Measurements from ENCODE around the gene AP2B1. TPM values are rescaled to one million over a fixed set of nuclear protein-coding genes. Genes with fewer than 3 reads are reported as not detected.

Gene AP2B1
- total RNA-seq, 3 donors from 2014 or later: 78.4 to 91.9 (median 88.5) TPM

GRCh38 chr17:35760587-35760986 lies 173.5 kb downstream of the AP2B1 start, which contains the start of gene C17orf50:
Gene C17orf50 (plus strand): TSS chr17:35760887. CDS start chr17:35760942, 55 bp downstream.
- Histone ChIP-seq H3K27ac (no peak within 1 kb of the TSS), H3K36me3 (no peaks in the 10 kb centered on the region), H3K27me3 (no peaks in the 10 kb centered on the region), H3K4me3 (no peak within 1 kb of the TSS), H3K4me1 (no peaks in the 10 kb centered on the region), H3K9me3 (no peaks in the 10 kb centered on the region)
- TF ChIP-seq POLR2AphosphoS5 (IDR thresholded peaks at IDR 0.05): no peak
- TF ChIP-seq POLR2A (IDR thresholded peaks at IDR 0.05): no peak
- no peak for TF ChIP-seq CTCF (IDR thresholded peaks at IDR 0.05)
- no peak for DNase-seq (ENCODE audit: low spot score in 2 of 2)
- intact Hi-C loops (cut with DNase I; ENCODE audit: low total_unique reads): no loop called here

- Histone ChIP-seq H3K4me3 (no peak overlapping the region), H3K36me3 (no peaks in the 10 kb centered on the region), H3K9me3 (no peaks in the 10 kb centered on the region), H3K27me3 (no peaks in the 10 kb centered on the region), H3K4me1 (no peaks in the 10 kb centered on the region), H3K27ac (no peak overlapping the region)
- DNase-seq (ENCODE audit: low spot score in 2 of 2): no peak
- TF ChIP-seq CTCF (IDR thresholded peaks at IDR 0.05) (no peak), POLR2AphosphoS5 (IDR thresholded peaks at IDR 0.05) (no peak), POLR2A (IDR thresholded peaks at IDR 0.05) (no peak)
- intact Hi-C loops (cut with DNase I; ENCODE audit: low total_unique reads): no loop called here
Measured at GRCh38 chr17:35761601-35762000, 174.5 kb downstream of the AP2B1 start.

GRCh38 chr17:35763767-35764122 lies 176.6 kb downstream of the AP2B1 start:
- intact Hi-C loops (cut with DNase I; ENCODE audit: low total_unique reads): no loop called here
- H3K4me1 ChIP-seq: no peaks in the 10 kb centered on the region
- peak overlapping the region in 2 of 3 donors; percentile 56 to 64 for H3K4me3 ChIP-seq
- TF ChIP-seq CTCF (IDR thresholded peaks at IDR 0.05) (no peak), POLR2A (IDR thresholded peaks at IDR 0.05) (no peak), POLR2AphosphoS5 (IDR thresholded peaks at IDR 0.05) (no peak)
- no peak overlapping the region for H3K27ac ChIP-seq
- H3K36me3 ChIP-seq: no peaks in the 10 kb centered on the region
- no peaks in the 10 kb centered on the region for H3K9me3 ChIP-seq
- no peaks in the 10 kb centered on the region for H3K27me3 ChIP-seq
- DNase-seq (ENCODE audit: low spot score in 2 of 2): no peak

- intact Hi-C loops (cut with DNase I; ENCODE audit: low total_unique reads): no loop called here
- peak; percentile 69 to 76 for DNase-seq (ENCODE audit: low spot score in 2 of 2)
- Histone ChIP-seq H3K27ac (no peak overlapping the region), H3K27me3 (no peaks in the 10 kb centered on the region), H3K4me3 (peak overlapping the region; percentile 37 to 64 (median 56)), H3K9me3 (no peaks in the 10 kb centered on the region), H3K4me1 (no peaks in the 10 kb centered on the region), H3K36me3 (no peaks in the 10 kb centered on the region)
- TF ChIP-seq POLR2AphosphoS5 (IDR thresholded peaks at IDR 0.05): peak in 1 of 3 donors; percentile 41
- TF ChIP-seq CTCF (IDR thresholded peaks at IDR 0.05): peak; percentile 80 to 97 (median 90)
- no peak for TF ChIP-seq POLR2A (IDR thresholded peaks at IDR 0.05)
Measured at GRCh38 chr17:35764123-35764991, 177.2 kb downstream of the AP2B1 start.

GRCh38 chr17:35765086-35765710 lies 178.1 kb downstream of the AP2B1 start:
- intact Hi-C loops (cut with DNase I; ENCODE audit: low total_unique reads): loop anchor here (5.0 kb wide), 1 partner anchor 42 kb away; the partner anchor contains the start of gene TAF15

More at GRCh38 chr17:35765086-35765710, 178.1 kb downstream of the AP2B1 start:
- no peaks in the 10 kb centered on the region for H3K36me3 ChIP-seq
- no peaks in the 10 kb centered on the region for H3K4me1 ChIP-seq
- no peaks in the 10 kb centered on the region for H3K27me3 ChIP-seq
- no peaks in the 10 kb centered on the region for H3K9me3 ChIP-seq
- H3K4me3 ChIP-seq: no peak overlapping the region
- DNase-seq (ENCODE audit: low spot score in 2 of 2): no peak
- no peak for TF ChIP-seq CTCF (IDR thresholded peaks at IDR 0.05)
- no peak for TF ChIP-seq POLR2A (IDR thresholded peaks at IDR 0.05)
- no peak for TF ChIP-seq POLR2AphosphoS5 (IDR thresholded peaks at IDR 0.05)
- H3K27ac ChIP-seq: no peak overlapping the region
